ENCODE results near the gene EXOSC9. TPM values are rescaled to one million over a fixed set of nuclear protein-coding genes. Genes with fewer than 3 reads are reported as not detected.

The EXOSC9 gene
- polyA plus RNA-seq, 1 experiment = 14.3 TPM

- Histone ChIP-seq H3K27me3 (ENCODE audit: control insufficient read depth, insufficient read depth, low read length) (no peaks in the 10 kb centered on the region), H3K36me3 (ENCODE audit: control insufficient read depth, insufficient read depth, low read length) (peaks cover 1% of the 10 kb centered on the region; the same call in 1 of the 2 replicates), H3K4me3 (ENCODE audit: low read depth, low read length) (no peak overlapping the region)
- POLR2A ChIA-PET = interaction anchor here (0.7 kb wide), 1 partner anchor 468 kb away, joined by 5 read pairs; no protein-coding TSS in a partner anchor
- no peak for TF ChIP-seq CTCF (IDR thresholded peaks at IDR 0.05; ENCODE audit: insufficient read depth, low read depth, low read length)
- CTCF ChIA-PET = no interaction called here
- DNase-seq (ENCODE audit: low read depth) = no peak
Measured at GRCh38 chr4:121860121-121860520, 59.0 kb downstream of the EXOSC9 start.

- ChIA-PET CTCF (no interaction called here), POLR2A (no interaction called here)
- no peaks in the 10 kb centered on the region for H3K27me3 ChIP-seq (ENCODE audit: control insufficient read depth, insufficient read depth, low read length)
- TF ChIP-seq CTCF (IDR thresholded peaks at IDR 0.05; ENCODE audit: insufficient read depth, low read depth, low read length) = no peak
- no peak overlapping the region for H3K4me3 ChIP-seq (ENCODE audit: low read depth, low read length)
- no peak for DNase-seq (ENCODE audit: low read depth)
- peaks cover 1% of the 10 kb centered on the region; the same call in 1 of the 2 replicates for H3K36me3 ChIP-seq (ENCODE audit: control insufficient read depth, insufficient read depth, low read length)
Measured at GRCh38 chr4:121861426-121861825, 60.3 kb downstream of the EXOSC9 start.

GRCh38 chr4:121863799-121864198, 62.7 kb downstream of the EXOSC9 start:
- Histone ChIP-seq H3K27me3 (ENCODE audit: control insufficient read depth, insufficient read depth, low read length) (no peaks in the 10 kb centered on the region), H3K4me3 (ENCODE audit: low read depth, low read length) (no peak overlapping the region), H3K36me3 (ENCODE audit: control insufficient read depth, insufficient read depth, low read length) (no peaks in the 10 kb centered on the region)
- ChIA-PET POLR2A (no interaction called here), CTCF (no interaction called here)
- TF ChIP-seq CTCF (IDR thresholded peaks at IDR 0.05; ENCODE audit: insufficient read depth, low read depth, low read length) = no peak
- DNase-seq (ENCODE audit: low read depth) = no peak

Other genes starting within 250 kb of the EXOSC9 start
- 591 and 1,019 TPM in 2 replicates for gene ANXA5, start 104.3 kb upstream of the EXOSC9 start, polyA plus RNA-seq (2011; rRNA removed)
- 0.27 and 0.47 TPM in 2 replicates for gene SMIM43, start 36.2 kb upstream of the EXOSC9 start, polyA plus RNA-seq (2011; rRNA removed)
- 26.8 and 39.7 TPM in 2 replicates for gene CCNA2, start 22.6 kb downstream of the EXOSC9 start, polyA plus RNA-seq (2011; rRNA removed)
- gene BBS7, start 69.2 kb downstream of the EXOSC9 start, polyA plus RNA-seq (2011; rRNA removed) = 15.0 and 19.6 TPM in 2 replicates
- 0.43 and 0.56 TPM in 2 replicates for gene TRPC3, start 150.7 kb downstream of the EXOSC9 start, polyA plus RNA-seq (2011; rRNA removed)

All from BJ (cell line).